ENCODE measurements around the gene SFTA2.

DNA sequence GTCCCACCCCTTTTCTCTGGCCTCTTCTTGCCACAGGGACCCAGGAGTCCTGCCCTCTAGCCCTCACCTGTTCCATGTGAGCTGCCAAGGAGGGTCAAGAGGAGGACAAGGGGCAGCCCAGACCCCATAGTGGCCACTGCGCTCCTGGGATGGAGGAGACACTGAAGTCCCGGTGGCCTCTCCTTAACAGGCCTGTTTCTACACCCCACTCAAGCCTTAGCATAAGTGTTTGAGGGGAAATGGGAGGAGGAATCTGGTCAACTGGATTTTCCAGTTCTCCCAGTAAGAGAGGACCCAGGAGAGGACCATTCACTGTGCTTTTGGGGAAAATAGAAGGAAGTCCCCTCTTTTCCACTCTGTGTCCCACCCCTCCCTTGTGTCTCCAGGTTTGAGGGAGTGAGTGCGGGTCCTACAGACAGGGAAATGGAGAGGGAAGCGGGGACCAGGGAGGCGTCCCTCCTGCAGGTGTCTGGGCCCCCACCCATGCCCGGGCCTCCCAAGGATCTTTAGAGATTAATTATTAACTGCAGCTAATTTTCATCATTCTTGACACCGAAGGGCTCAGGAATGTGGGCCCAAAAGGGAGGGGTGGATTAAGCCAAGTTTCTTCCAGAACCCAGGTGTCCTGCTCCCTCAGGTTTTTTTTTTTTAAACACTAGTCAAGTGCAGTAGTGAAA, at the start of gene SFTA2:
- TF ChIP-seq, protein P1, sequence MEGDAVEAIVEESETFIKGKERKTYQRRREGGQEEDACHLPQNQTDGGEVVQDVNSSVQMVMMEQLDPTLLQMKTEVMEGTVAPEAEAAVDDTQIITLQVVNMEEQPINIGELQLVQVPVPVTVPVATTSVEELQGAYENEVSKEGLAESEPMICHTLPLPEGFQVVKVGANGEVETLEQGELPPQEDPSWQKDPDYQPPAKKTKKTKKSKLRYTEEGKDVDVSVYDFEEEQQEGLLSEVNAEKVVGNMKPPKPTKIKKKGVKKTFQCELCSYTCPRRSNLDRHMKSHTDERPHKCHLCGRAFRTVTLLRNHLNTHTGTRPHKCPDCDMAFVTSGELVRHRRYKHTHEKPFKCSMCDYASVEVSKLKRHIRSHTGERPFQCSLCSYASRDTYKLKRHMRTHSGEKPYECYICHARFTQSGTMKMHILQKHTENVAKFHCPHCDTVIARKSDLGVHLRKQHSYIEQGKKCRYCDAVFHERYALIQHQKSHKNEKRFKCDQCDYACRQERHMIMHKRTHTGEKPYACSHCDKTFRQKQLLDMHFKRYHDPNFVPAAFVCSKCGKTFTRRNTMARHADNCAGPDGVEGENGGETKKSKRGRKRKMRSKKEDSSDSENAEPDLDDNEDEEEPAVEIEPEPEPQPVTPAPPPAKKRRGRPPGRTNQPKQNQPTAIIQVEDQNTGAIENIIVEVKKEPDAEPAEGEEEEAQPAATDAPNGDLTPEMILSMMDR (conservative IDR thresholded peaks at IDR 0.05; ENCODE audit: low read depth, low read length), result no peak
- TF ChIP-seq EZH2 (IDR thresholded peaks at IDR 0.05; ENCODE audit: borderline replicate concordance, low read depth, low read length, poor library complexity, severe bottlenecking), result no peak

All from A673 (cell line).